Keratinocyte (primary cell): ENCODE data around the gene UTP11.

Source experiments
- CTCF ChIP-seq, 3 experiments: IDR thresholded peaks in 1 of 3; conservative IDR thresholded peaks in 1 of 3; optimal IDR thresholded peaks in 1 of 3; 2 replicates in 2 of 3; 3 replicates in 1 of 3; pipeline versions ENCODE3 to v1.5.1; 2011; ENCODE audit warnings: low read length in 3 of 3, mild to moderate bottlenecking in 3 of 3, moderate library complexity in 2 of 3, control low read depth in 1 of 3, inconsistent platforms in 1 of 3; ENCODE audit not compliant: insufficient read depth in 2 of 3; ENCODE audit errors: extremely low read depth in 1 of 3
- EZH2 ChIP-seq: IDR thresholded peaks from one replicate; pipeline ENCODE4 v1.6.1; 2012; ENCODE audit warnings: inconsistent platforms, mild to moderate bottlenecking, low read length, moderate library complexity

DNA sequence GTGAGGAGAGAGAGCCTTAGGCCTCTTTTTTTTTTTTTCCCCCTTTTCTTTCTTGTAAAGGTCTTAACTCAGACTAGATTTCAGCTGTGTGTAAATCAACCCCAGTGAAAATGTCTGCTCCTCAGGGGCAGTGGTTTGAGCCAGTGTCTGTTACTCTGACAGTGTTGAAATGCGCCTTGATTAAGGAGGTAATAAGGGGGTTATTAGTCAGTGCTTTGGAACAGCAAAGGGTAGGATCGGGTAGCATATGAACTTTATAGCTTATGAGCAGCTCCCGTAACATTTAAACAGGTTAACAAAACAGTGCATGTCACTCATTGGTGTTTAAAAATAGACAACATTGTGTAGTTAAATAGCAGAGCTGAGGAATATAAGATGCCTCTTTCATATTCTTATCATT is 10.3 kb downstream of the UTP11 start:
- TF ChIP-seq CTCF (optimal IDR thresholded peaks at IDR 0.05 in 1 of 3, IDR thresholded peaks at IDR 0.05 in 1 of 3, conservative IDR thresholded peaks at IDR 0.05 in 1 of 3; ENCODE audit: extremely low read depth in 1 of 3, insufficient read depth in 2 of 3, low read length in 3 of 3) (no peak), EZH2 (no peak)
